ENCODE measurements around the gene FARSA. TPM values are rescaled to one million over a fixed set of nuclear protein-coding genes. Genes with fewer than 3 reads are reported as not detected.
"Not testable (repeated sequence)": the region's sequence is repeated elsewhere in the genome, so short reads cannot be mapped to it uniquely, and the experiment has no call there.

Gene FARSA
- total RNA-seq, result 10 to 100 TPM; 25.9 to 35.6 TPM

DNA sequence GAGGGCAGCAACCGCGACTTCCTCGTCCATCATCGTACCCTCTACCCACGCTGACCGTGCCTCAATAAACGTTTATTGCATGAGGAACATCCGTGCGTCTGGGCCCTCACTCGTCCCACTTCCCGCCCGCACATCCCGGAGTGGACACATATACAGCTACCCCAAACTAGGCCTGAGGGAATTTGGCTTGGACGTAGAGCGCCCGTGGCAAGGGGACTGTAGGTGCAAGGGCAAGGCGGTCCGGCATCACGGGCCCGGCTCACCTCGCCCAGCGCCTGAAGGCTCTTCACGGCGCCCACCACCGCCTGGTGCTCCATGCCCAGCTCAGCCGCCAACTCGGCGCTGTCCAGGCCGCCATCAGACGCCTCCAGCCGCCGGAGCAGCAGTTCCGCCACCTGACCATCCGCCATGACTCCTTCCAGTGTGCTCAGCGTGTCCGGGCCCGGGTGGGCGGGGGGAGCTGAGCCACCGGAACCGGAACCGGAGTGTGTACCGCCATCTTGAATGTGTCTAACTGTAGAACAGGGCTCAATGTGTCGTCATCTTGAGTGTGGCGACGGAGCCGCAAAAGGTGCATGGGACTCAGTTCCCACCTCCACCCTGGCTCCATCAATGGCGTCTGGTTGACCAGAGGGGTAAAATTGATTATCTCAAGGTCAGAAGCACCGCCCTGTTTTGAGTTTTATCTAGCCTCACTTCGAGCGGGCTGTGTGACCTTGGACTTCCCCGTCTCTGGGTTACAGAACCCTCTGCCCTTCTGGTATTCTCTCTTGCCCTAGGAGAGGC is at the start of gene FARSA:
FARSA (minus strand) TSS at position 425 of the 786 bp plus-strand sequence; CDS start at position 410, 15 bp downstream.
- DNase-seq, result peak; percentile 93 to 95 (median 94)
- H3K27ac ChIP-seq, result peak within 1 kb of the TSS; percentile 62 to 84 (median 74)
- no peaks in the 10 kb centered on the region for H3K27me3 ChIP-seq
- ATAC-seq, result peak; percentile 78
- no peaks in the 10 kb centered on the region for H3K9me3 ChIP-seq
- H3K4me1 ChIP-seq, result peaks cover 30% of the 10 kb centered on the region
- peak; percentile 56 to 81 (median 76) for TF ChIP-seq POLR2A (IDR thresholded peaks at IDR 0.05)
- TF ChIP-seq, protein P1, sequence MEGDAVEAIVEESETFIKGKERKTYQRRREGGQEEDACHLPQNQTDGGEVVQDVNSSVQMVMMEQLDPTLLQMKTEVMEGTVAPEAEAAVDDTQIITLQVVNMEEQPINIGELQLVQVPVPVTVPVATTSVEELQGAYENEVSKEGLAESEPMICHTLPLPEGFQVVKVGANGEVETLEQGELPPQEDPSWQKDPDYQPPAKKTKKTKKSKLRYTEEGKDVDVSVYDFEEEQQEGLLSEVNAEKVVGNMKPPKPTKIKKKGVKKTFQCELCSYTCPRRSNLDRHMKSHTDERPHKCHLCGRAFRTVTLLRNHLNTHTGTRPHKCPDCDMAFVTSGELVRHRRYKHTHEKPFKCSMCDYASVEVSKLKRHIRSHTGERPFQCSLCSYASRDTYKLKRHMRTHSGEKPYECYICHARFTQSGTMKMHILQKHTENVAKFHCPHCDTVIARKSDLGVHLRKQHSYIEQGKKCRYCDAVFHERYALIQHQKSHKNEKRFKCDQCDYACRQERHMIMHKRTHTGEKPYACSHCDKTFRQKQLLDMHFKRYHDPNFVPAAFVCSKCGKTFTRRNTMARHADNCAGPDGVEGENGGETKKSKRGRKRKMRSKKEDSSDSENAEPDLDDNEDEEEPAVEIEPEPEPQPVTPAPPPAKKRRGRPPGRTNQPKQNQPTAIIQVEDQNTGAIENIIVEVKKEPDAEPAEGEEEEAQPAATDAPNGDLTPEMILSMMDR (IDR thresholded peaks at IDR 0.05), result no peak
- 0% methylated on average over 10 to 51 of the region's 51 CpGs for WGBS, 2 donors
- intact Hi-C loops (cut with DNase I), result no loop called here
- H3K36me3 ChIP-seq (replicated peaks in 1 of 2; ENCODE audit: insufficient read depth in 1 of 2, low read depth in 2 of 2), result peaks cover 0 to 1% of the 10 kb centered on the region in 2 donors
- peak within 1 kb of the TSS; percentile 77 to 97 for H3K4me3 ChIP-seq

DNA sequence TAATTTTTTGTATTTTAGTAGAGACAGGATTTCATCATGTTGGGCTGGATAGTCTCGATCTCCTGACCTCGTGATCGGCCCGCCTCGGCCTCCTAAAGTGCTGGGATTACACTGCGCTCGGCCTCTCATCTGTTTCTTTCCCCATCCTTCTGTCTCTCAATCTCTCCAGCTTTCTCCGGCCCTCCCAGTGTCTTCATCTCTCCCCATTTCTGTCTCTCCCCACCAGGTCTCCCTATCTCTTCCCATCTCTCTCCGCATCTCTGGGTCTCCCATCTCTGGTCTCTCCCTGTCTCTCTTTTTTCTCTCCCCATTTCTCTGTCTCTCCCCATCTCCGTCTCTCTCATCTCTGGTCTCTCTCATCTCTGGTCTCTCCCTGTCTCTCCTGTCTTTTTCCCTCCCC is 49.6 kb upstream of the FARSA start:
- intact Hi-C loops (cut with DNase I), result no loop called here
- Histone ChIP-seq H3K4me1 (peaks cover 20% of the 10 kb centered on the region), H3K27me3 (no peaks in the 10 kb centered on the region), H3K36me3 (replicated peaks in 1 of 2; ENCODE audit: insufficient read depth in 1 of 2, low read depth in 2 of 2) (no peaks in the 10 kb centered on the region), H3K4me3 (no peak overlapping the region), H3K9me3 (no peaks in the 10 kb centered on the region), H3K27ac (no peak overlapping the region)
- 27 to 35% methylated on average over 10 of the region's 10 CpGs for WGBS, 2 donors
- ATAC-seq, result no peak
- no peak for DNase-seq
- TF ChIP-seq POLR2A (IDR thresholded peaks at IDR 0.05), result no peak
- TF ChIP-seq, protein P1 (IDR thresholded peaks at IDR 0.05), result no peak

DNA sequence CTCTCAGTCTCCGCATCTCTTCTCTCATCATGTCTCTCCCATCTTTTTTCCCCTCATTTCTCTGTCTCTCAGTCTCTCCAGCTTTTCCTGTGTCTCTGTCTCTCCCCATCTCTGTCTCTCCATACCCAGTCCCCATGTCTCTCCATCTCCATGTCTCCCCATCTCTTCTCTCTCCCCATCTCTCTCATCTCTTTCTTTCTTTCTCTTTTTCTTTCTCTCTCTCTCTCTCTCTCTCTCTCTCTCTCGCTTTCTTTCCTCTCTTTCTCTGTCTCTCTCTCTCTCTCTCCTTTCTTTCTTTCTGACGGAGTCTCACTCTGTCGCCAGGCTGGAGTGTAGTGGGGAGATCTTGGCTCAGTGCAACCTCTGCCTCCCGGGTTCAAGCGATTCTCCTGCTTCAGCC is 49.1 kb upstream of the FARSA start:
- ATAC-seq (no peak), DNase-seq (no peak)
- 68 to 69% methylated on average over 6 of the region's 6 CpGs for WGBS, 2 donors
- Histone ChIP-seq H3K4me1 (peaks cover 20% of the 10 kb centered on the region), H3K27ac (no peak overlapping the region), H3K4me3 (no peak overlapping the region), H3K9me3 (no peaks in the 10 kb centered on the region), H3K36me3 (replicated peaks in 1 of 2; ENCODE audit: insufficient read depth in 1 of 2, low read depth in 2 of 2) (no peaks in the 10 kb centered on the region), H3K27me3 (no peaks in the 10 kb centered on the region)
- intact Hi-C loops (cut with DNase I), result no loop called here
- TF ChIP-seq POLR2A (IDR thresholded peaks at IDR 0.05), result no peak
- TF ChIP-seq, protein P1 (IDR thresholded peaks at IDR 0.05), result no peak

DNA sequence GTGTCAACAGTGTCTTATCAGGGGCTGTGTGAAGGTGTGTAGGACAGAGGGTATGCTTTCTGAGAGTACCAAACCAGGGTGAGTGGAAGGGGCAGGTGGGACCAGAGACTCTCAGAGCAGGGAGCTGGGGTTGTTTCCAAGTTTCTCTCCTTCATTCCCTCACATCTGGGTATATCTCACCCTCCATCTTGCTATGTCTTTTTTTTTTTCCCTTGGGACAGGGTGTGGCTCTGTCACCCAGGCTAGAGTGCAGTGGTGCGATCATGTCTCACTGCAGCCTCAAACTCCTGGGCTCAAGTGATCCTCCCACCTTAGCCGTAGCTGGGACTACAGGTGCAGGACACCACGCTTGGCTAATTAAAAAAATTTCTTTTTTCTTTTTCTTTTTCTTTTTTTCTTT is 46.5 kb upstream of the FARSA start:
- no peak for DNase-seq
- Histone ChIP-seq H3K4me3 (no peak overlapping the region), H3K27me3 (no peaks in the 10 kb centered on the region), H3K9me3 (no peaks in the 10 kb centered on the region), H3K27ac (no peak overlapping the region), H3K4me1 (peaks cover 15% of the 10 kb centered on the region), H3K36me3 (replicated peaks in 1 of 2; ENCODE audit: insufficient read depth in 1 of 2, low read depth in 2 of 2) (no peaks in the 10 kb centered on the region)
- intact Hi-C loops (cut with DNase I), result loop anchor here (5.0 to 10.0 kb wide), 2 partner anchors 117 to 275 kb away; no protein-coding TSS in a partner anchor
- TF ChIP-seq, protein P1 (IDR thresholded peaks at IDR 0.05), result no peak
- no peak for TF ChIP-seq POLR2A (IDR thresholded peaks at IDR 0.05)
- 85 to 92% methylated on average over 3 of the region's 3 CpGs for whole genome bisulfite sequencing, 2 donors
- no peak for ATAC-seq

DNA sequence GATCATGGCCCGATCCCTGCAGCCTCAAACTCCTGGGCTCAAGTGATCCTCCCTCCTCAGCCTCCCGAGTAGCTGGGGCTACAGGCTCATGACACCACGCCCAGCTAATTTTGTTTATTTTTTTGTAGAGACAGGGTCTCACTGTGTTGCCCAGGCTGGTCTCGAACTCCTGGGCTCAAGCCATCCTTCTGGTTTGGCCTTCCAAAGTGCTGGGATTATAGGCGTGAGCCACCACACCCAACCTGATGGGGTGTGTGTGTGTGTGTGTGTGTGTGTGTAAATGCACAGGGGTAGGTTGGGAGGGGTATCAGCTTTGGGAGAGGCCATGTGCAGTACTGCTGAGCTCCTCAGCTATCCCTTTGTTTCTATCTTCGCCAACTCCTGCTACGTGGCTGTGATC is 42.6 kb upstream of the FARSA start:
- not testable (repeated sequence) for H3K27ac ChIP-seq; DNase-seq; H3K4me1 ChIP-seq; ATAC-seq; H3K27me3 ChIP-seq; H3K4me3 ChIP-seq; H3K9me3 ChIP-seq; H3K36me3 ChIP-seq (replicated peaks in 1 of 2; ENCODE audit: insufficient read depth in 1 of 2, low read depth in 2 of 2)
- WGBS, 2 donors, result 57 to 67% methylated on average over 4 to 7 of the region's 7 CpGs
- intact Hi-C loops (cut with DNase I), result loop anchor here (5.0 to 10.0 kb wide), 2 partner anchors 121 to 279 kb away; no protein-coding TSS in a partner anchor

Data from body of pancreas (tissue), 4 donors.